DOHH2 (cell line): Measurements from ENCODE around the gene LPIN1.

Experiments
- H3F3A ChIP-seq: fragments of 200-600 bp; sonication (generic), shearing (Covaris generic); 2 replicates; pipeline ENCODE4 v1.6.0; 2016; ENCODE audit warnings: antibody characterized with exemption, mild to moderate bottlenecking; ENCODE audit not compliant: control insufficient read depth, insufficient read depth
- H3K27ac ChIP-seq: fragments of 200-600 bp; sonication (generic); 2 replicates; pipeline ENCODE4 v1.5.1; 2014; ENCODE audit warnings: low read depth, mild to moderate bottlenecking, low read length, moderate library complexity
- H3K27me3 ChIP-seq: fragments of 200-600 bp; sonication (generic); 2 replicates; pipeline ENCODE4 v1.6.1; 2014; ENCODE audit warnings: mild to moderate bottlenecking, low read length, mixed read lengths; ENCODE audit not compliant: control insufficient read depth
- H3K36me3 ChIP-seq: fragments of 200-600 bp; sonication (generic); 2 replicates; pipeline ENCODE4 v1.6.1; 2014; ENCODE audit warnings: mild to moderate bottlenecking, low read length, moderate library complexity, mixed read lengths; ENCODE audit not compliant: control insufficient read depth
- H3K4me1 ChIP-seq: fragments of 200-600 bp; sonication (generic); 2 replicates; pipeline ENCODE4 v1.6.1; 2014; ENCODE audit warnings: mild to moderate bottlenecking, low read length, mixed read lengths; ENCODE audit not compliant: control insufficient read depth
- H3K4me2 ChIP-seq: fragments of 200-600 bp; sonication (generic); 2 replicates; pipeline ENCODE4 v1.6.0; 2014; ENCODE audit warnings: mild to moderate bottlenecking, low read length, moderate library complexity
- H3K4me3 ChIP-seq: fragments of 200-600 bp; sonication (generic); 2 replicates; pipeline ENCODE4 v1.5.1; 2014; ENCODE audit warnings: mild to moderate bottlenecking, low read length, mixed read lengths
- H3K79me2 ChIP-seq: fragments of 200-600 bp; sonication (generic); 2 replicates; pipeline ENCODE4 v1.6.1; 2014; ENCODE audit warnings: mild to moderate bottlenecking, low read length, mixed read lengths; ENCODE audit not compliant: control insufficient read depth
- H3K9me2 ChIP-seq: fragments of 200-600 bp; sonication (generic); replicated peaks from 2 replicates; pipeline ENCODE4 v1.6.1; 2014; ENCODE audit warnings: mild to moderate bottlenecking, low read length, mixed read lengths; ENCODE audit not compliant: control insufficient read depth
- H3K9me3 ChIP-seq: fragments of 200-600 bp; sonication (generic); 2 replicates; pipeline ENCODE4 v1.6.1; 2014; ENCODE audit warnings: antibody characterized with exemption, low read length, mixed read lengths; ENCODE audit not compliant: control insufficient read depth, insufficient read depth
- H4K20me1 ChIP-seq: fragments of 200-600 bp; sonication (generic); 2 replicates; pipeline ENCODE4 v1.6.0; 2014; ENCODE audit warnings: low read depth, mild to moderate bottlenecking, antibody characterized with exemption, low read length, moderate library complexity; ENCODE audit not compliant: control insufficient read depth, insufficient read depth
- EZH2phosphoT487 ChIP-seq: fragments of 200-600 bp; sonication (generic); IDR thresholded peaks from 2 replicates; pipeline ENCODE4 v1.6.1; 2017; ENCODE audit warnings: borderline replicate concordance, mild to moderate bottlenecking, antibody characterized with exemption, low read length, moderate library complexity, mixed read lengths
- TF ChIP-seq, protein P1 (sequence below): fragments of 200-600 bp; sonication (generic); IDR thresholded peaks from one replicate; pipeline ENCODE4 v1.5.1; 2014; ENCODE audit warnings: antibody characterized with exemption, mild to moderate bottlenecking, low read depth, low read length; ENCODE audit not compliant: poor library complexity, severe bottlenecking

Gene LPIN1

GRCh38 chr2:11764359-11764758 is 17.9 kb downstream of the LPIN1 start:
- no peaks in the 10 kb centered on the region for H3K27me3 ChIP-seq
- H4K20me1 ChIP-seq: peaks cover 8% of the 10 kb centered on the region; the same call in 1 of the 2 replicates
- H3K79me2 ChIP-seq: peaks cover 21% of the 10 kb centered on the region
- no peak overlapping the region for H3K4me2 ChIP-seq
- H3K4me3 ChIP-seq: no peak overlapping the region
- peaks cover 3% of the 10 kb centered on the region; the same call in 1 of the 2 replicates for H3F3A ChIP-seq
- TF ChIP-seq, protein P1, sequence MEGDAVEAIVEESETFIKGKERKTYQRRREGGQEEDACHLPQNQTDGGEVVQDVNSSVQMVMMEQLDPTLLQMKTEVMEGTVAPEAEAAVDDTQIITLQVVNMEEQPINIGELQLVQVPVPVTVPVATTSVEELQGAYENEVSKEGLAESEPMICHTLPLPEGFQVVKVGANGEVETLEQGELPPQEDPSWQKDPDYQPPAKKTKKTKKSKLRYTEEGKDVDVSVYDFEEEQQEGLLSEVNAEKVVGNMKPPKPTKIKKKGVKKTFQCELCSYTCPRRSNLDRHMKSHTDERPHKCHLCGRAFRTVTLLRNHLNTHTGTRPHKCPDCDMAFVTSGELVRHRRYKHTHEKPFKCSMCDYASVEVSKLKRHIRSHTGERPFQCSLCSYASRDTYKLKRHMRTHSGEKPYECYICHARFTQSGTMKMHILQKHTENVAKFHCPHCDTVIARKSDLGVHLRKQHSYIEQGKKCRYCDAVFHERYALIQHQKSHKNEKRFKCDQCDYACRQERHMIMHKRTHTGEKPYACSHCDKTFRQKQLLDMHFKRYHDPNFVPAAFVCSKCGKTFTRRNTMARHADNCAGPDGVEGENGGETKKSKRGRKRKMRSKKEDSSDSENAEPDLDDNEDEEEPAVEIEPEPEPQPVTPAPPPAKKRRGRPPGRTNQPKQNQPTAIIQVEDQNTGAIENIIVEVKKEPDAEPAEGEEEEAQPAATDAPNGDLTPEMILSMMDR: no peak
- TF ChIP-seq EZH2phosphoT487: no peak
- no peaks in the 10 kb centered on the region for H3K9me2 ChIP-seq
- H3K36me3 ChIP-seq: peaks cover 27% of the 10 kb centered on the region
- no peak overlapping the region for H3K27ac ChIP-seq
- H3K9me3 ChIP-seq: no peaks in the 10 kb centered on the region
- no peaks in the 10 kb centered on the region for H3K4me1 ChIP-seq

DNA sequence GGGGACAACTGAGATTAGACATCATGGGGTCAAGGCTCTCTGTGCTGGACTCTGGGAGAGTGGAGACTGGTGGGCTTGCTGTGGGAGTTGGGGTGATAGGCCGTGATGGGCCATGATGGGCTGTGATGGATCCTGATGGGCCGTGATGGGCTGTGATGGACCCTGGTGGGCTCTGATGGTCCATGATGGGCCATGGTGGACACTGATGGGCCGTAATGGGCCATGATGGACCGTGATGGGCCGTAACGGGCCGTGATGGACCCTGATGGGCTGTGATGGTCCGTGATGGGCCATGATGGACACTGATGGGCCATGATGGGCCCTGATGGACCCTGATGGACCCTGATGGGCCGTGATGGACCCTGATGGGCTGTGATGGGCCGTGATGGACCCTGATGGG is 18.5 kb downstream of the LPIN1 start:
- Histone ChIP-seq H3K36me3 (peaks cover 30% of the 10 kb centered on the region), H3K4me1 (no peaks in the 10 kb centered on the region)
- TF ChIP-seq EZH2phosphoT487: no peak
- TF ChIP-seq, protein P1: no peak

DNA sequence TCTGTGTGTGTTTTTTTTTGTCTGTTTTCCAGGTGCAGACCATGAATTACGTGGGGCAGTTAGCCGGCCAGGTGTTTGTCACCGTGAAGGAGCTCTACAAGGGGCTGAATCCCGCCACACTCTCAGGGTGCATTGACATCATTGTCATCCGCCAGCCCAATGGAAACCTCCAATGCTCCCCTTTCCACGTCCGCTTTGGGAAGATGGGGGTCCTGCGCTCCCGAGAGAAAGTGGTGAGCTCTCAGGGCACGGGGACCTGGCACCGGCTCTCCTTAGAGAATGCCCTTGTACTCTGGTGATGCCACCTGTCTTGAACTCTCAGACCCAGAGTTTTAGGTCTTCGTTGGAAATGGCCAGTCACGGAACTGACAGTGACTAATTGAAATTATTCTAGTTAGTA is 19.1 kb downstream of the LPIN1 start:
- no peaks in the 10 kb centered on the region for H3K9me3 ChIP-seq
- H3K4me1 ChIP-seq: no peaks in the 10 kb centered on the region
- peaks cover 8% of the 10 kb centered on the region; the same call in 1 of the 2 replicates for H4K20me1 ChIP-seq
- H3K27me3 ChIP-seq: no peaks in the 10 kb centered on the region
- no peak overlapping the region for H3K27ac ChIP-seq
- H3K4me2 ChIP-seq: no peak overlapping the region
- H3K36me3 ChIP-seq: peaks cover 33% of the 10 kb centered on the region
- TF ChIP-seq, protein P1: no peak
- no peak for TF ChIP-seq EZH2phosphoT487
- H3F3A ChIP-seq: peaks cover 3% of the 10 kb centered on the region; the same call in 1 of the 2 replicates
- H3K79me2 ChIP-seq: peaks cover 20% of the 10 kb centered on the region
- no peak overlapping the region for H3K4me3 ChIP-seq
- no peaks in the 10 kb centered on the region for H3K9me2 ChIP-seq

More for the DNA sequence above, 18.5 kb downstream of the LPIN1 start:
- H3K27me3 ChIP-seq: no peaks in the 10 kb centered on the region
- H3K9me3 ChIP-seq: no peaks in the 10 kb centered on the region
- H4K20me1 ChIP-seq: peaks cover 8% of the 10 kb centered on the region; the same call in 1 of the 2 replicates
- H3F3A ChIP-seq: peaks cover 3% of the 10 kb centered on the region; the same call in 1 of the 2 replicates
- peaks cover 21% of the 10 kb centered on the region for H3K79me2 ChIP-seq
- H3K4me2 ChIP-seq: no peak overlapping the region
- no peaks in the 10 kb centered on the region for H3K9me2 ChIP-seq
- H3K4me3 ChIP-seq: no peak overlapping the region
- H3K27ac ChIP-seq: no peak overlapping the region
